Globus pallidus (tissue), 1 donor: ENCODE measurements around the gene ST6GALNAC4.

ENCODE experiments used
- DNase-seq: peaks from one replicate; pipeline ENCODE4 v3.0.0-alpha.2; 2015; ENCODE audit warnings: low spot score

ST6GALNAC4 gene

GRCh38 chr9:127930231-127931091 lies 13.6 kb upstream of the ST6GALNAC4 start, which contains the start of gene PIP5KL1:
Gene PIP5KL1, minus strand, starts transcription at chr9:127930777. Its CDS starts 25 bp downstream, at chr9:127930752.
- DNase-seq = peak; percentile 81

DNA sequence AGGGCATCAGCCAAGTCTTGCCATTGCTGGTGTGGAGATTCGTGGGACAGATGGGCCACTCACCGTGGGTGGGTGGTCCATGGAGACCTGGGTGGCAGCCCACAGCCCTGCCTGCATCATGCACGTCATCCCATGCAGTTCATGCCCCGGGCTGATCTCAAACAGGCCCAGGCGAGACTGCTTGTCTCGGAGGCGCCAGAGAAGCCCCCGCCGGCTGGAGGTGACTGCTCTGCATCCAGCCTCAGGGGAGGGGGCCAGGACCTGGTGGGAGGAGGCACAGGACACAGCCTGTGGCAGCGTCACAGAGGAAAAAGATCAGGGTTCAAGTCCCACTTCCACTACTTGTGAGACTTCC lies 12.8 kb upstream of the ST6GALNAC4 start:
- no peak for DNase-seq

DNA sequence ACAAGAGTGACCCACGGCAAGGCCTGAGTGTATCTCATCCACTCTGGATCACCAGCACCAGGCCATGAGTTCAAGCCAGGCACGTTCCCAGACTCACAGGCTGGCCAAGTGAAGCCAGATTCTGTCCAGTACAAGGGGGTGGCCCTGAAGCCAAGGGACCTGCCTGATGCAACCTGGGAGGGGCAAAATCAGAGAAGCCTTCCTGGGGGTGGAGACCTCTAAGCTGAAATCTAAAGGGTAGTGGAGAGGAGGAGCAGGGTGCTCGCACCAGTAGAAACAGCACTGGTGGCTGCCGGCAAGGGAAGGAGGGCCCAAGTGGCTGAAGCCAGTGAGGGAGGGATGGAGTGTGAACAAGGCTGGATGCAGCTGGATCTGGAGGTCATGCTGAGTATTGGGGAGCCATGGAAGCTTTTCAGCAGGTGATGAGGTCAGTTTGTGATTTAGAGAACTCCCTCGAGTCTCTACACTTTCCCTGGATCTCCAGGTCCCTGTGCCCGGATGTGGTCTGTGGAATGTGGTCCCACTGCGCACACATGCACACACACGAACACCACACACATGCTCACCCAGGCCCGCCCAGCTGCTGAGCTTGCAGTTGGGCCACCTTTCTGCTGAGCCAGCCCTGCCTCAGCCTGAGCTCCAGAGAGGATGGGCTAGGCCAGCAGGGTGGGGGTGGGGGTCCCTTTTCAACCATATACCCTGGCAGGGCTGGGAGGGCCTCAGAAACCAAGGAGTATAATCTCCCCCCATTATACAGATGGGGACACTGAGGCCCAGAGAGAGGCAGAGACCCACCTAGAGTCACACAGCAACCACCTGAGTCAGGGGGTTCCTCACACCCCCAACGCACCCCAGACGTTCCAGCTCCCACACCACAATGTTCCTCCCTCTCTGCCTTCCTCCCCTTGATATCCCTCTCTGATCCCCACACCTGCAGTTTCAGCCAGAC lies 12.1 kb upstream of the ST6GALNAC4 start:
- no peak for DNase-seq

GRCh38 chr9:127927988-127928675 lies 11.3 kb upstream of the ST6GALNAC4 start:
- no peak for DNase-seq

GRCh38 chr9:127927201-127927987 lies 10.6 kb upstream of the ST6GALNAC4 start:
- DNase-seq = no peak

- DNase-seq = no peak
Observed at GRCh38 chr9:127926906-127927200, 10.0 kb upstream of the ST6GALNAC4 start.

DNA sequence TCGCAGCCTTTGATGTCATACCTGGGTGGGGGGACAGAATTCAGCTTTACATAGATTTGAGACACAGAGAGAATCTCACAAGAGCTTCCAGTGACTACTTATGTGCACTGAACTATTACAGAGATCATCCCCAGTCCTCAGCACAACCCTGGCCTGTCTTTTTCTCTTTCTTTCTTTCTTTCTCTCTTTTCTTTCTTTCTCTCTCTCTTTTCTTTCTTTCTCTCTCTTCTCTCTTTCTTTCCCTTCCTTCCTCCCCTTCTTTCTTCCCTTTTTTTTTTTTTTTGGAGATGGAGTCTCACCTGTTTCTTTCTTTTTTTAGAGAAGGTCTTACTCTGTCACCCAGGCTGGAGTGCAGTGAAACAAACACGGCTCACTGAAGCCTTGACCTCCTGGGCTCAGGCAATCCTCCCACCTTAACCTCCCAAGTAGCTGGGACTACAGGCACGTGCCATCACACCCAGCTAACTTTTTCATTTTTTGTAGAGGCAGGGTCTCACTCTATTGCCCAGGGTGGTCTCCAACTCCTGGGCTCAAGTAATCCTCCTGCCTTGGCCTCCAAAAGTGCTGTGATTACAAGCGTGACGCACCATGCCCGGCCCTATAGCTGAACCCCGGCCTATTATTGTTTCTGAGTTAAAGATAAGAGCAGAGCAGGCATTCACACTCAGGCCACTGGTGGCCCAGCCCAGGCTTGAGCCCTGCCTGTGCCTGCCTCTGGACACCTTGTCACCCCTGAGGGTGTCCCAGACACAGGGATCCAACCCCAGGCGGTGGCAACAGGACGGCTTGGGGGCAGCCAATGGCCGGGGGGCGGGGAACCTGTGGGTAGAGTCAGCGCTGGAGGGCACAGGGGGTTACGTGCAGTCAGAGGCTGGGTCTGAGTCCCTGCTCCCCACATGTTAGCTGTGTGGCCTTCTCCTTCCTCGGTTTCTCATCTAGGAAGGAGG lies 9.4 kb upstream of the ST6GALNAC4 start:
- DNase-seq = no peak

DNA sequence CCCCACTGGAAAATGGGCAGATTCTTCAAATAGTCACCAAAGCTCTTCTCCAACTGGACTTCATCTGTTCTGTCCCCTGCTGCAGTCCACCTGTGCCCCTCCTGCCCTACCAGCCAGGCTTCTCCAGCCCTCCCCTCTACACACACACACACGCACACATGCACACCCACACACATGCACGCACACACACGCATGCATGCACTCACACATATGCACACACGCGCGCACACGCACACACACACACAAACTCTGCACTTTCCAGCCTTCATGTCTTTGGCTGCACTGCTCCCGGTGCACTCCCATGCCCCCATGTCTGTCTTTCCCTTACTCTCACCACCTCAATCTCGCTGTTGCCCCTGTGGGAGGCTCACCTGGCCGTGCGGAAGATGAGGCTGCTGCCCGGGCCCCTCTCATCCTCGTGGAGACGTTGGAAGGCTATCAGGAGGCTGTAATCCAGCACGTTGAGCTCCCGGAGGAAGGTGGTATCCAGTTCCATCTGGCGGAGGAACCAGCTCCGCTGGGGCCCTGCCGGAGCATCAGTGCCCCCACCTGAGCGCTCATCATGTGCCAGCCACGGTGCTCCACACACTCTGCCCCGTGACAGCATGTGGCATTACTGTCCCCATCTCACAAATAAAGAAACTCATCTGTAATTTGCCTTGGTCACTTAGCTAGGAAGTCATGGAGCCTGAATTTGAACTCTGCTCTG lies 8.0 kb upstream of the ST6GALNAC4 start:
- no peak for DNase-seq

- DNase-seq = no peak
Observed at GRCh38 chr9:127923771-127924170, 6.9 kb upstream of the ST6GALNAC4 start.

DNA sequence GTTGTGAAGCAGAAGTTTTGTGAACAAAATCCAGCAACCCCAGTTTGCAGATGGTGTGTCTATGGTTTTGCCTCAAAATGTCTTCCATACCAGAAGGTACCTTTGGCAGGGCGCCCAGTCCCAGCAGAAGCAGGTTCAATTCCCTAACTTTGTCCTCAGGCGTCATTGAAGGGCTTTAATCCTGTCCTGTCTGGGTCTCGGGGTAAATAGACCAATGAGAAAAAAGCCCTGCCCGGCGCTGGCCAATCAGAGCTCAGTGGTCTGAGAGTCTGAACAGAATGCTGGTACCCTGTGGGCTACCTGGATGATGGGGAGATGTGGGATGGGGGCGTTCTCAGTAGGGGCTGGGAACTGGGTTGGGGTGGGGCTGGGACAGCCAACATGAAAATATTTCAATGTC lies 6.2 kb upstream of the ST6GALNAC4 start:
- DNase-seq = no peak

- no peak for DNase-seq
Observed at GRCh38 chr9:127921557-127922120, 4.8 kb upstream of the ST6GALNAC4 start.

GRCh38 chr9:127920794-127921193 lies 4.0 kb upstream of the ST6GALNAC4 start:
- DNase-seq = no peak

DNA sequence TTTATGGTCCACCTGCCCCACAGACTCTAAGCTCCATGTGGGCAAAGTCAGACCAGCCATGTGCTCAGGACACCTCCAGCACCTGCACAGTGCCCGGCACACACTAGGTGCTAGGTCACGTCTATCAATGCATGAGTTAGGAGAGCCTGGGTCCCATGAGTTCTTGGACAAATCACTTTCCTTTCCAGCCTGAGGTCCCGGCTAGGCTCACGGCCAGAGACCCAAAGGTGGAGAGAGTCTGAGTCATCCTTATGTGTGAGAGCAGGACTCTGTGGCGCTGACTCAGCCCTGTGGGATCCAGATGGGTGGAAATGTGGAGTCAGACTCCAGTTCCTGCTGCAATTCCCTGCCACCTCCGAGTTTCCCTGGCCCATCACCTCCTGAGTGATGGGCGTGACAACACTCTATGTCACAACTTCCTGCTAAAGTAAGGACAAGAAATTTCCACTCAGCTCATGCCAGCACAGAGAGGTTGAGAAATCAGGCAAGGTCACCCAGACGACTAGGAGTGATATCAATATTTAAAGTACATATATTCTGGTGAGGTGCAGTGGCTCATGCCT lies 2.5 kb upstream of the ST6GALNAC4 start:
- DNase-seq = no peak

- no peak for DNase-seq
Observed at GRCh38 chr9:127918183-127919107, 1.6 kb upstream of the ST6GALNAC4 start.

- DNase-seq = no peak
Observed at GRCh38 chr9:127917603-127918002, 762 bp upstream of the ST6GALNAC4 start.

DNA sequence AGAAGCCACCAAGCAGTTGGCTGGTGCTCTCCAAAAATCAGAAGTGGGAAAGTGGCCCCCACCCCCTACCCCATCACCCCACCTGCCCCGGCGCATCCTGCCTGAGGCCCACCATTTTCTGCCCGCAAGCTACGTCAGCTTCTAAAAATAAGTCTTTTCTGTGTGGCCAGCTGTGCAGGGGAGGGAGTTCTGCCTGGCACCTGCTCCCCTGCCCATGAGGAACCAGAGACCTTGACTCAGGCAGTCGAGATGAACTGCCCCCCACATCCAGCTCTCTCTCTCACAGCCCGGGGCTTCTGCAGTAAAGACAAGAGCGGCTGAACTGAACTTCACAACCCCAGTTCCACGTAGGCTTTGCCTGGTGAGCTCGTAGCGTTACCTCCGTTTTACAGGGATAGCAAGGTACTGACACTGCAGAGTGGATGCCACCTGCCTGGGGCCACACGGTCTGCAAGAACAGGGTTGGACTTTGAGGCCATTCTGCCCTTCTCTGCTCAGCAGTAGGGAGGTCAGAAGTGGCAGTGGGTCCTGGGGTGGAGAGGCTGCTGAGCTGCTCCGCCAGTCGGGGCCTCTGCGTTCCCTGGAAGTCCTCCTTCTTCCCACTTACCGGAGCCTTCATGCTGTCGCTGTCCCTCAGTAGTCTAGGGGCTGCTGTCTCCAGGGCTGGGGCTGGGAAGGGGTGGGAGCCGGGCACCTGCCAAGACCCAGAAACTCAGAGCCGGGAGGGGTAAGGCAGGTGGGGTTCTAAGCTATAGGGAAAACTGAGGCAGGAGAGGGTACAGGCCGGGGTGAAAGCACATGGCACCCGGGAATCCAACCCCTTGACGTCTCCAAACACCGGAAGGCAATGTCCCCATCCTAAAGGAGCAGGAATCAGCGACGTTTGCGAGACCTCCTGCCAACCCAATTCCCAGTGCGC lies 781 bp downstream of the ST6GALNAC4 start:
- no peak for DNase-seq

GRCh38 chr9:127915325-127915752 lies 1.5 kb downstream of the ST6GALNAC4 start:
- no peak for DNase-seq
